ENCODE results near the gene POLD2.

Gene POLD2

DNA sequence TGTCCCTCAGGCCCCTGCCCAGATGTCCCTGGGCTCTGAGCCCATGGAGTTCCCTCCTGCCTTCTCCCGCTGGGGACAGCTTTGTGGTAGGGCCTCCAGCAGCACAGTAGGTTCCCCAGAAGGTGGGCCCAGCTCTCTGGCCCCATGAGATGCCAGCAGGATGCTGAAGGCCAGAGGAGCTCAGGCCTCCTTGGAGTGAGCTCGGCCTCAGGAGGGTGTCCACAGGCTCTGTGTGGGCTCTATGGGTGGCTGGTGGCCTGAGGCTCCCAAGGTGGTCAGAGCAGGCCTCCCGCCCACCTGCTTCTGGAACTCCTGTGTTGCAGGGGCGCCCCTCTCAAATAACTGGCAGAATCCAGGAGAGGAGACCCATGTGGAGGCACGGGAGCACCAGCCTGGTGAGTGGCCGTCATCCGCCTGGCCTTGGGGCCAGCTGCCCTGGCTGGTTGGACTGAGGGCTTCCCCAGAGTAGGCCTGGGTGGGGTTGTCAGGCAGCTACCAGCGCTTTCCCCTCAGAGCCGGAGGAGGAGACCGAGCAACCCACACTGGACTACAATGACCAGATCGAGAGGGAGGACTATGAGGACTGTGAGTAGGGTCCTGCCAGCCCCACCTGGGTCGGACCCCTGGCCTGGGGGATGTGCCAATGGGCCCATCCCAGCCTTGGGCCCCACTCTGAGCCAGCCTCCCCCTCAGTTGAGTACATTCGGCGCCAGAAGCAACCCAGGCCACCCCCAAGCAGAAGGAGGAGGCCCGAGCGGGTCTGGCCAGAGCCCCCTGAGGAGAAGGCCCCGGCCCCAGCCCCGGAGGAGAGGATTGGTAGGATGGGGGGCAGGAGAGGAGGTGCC is 16.0 kb downstream of the POLD2 start:
- Histone ChIP-seq H3K9ac (no peak overlapping the region), H3K4me2 (no peak overlapping the region)

DNA sequence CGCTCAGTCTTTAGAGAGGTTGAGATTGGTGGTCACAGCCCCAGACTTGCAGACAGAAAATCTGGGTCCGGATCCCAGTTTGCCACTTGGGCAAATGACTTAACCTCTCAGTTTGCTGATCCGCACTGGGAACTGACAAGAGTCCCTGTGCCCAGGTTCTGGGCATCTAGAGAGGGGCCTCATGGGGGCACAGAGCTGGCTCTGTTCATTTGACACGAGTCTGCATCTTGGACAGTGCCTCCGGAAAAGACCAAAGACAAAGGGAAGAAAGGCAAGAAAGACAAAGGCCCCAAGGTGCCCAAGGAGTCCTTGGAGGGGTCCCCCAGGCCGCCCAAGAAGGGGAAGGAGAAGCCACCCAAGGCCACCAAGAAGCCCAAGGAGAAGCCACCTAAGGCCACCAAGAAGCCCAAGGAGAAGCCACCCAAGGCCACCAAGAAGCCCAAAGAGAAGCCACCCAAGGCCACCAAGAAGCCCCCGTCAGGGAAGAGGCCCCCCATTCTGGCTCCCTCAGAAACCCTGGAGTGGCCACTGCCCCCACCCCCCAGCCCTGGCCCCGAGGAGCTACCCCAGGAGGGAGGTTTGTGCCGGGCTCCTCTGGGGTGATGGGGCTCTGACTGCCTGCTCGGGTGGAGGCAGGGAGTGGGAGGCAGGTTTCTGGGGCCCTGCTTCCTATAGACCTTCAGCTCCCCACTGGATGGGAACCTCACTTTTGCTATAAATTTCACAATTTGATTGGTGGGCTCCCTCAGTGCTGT is 16.9 kb downstream of the POLD2 start:
- H3K27ac ChIP-seq = no peak overlapping the region
- no peak overlapping the region for H3K4me2 ChIP-seq
- H3K27me3 ChIP-seq (ENCODE audit: insufficient read depth, low read depth) = peaks cover 8% of the 10 kb centered on the region; the same call in 1 of the 2 replicates
- no peaks in the 10 kb centered on the region for H3K4me1 ChIP-seq (ENCODE audit: low read depth, poor library complexity, severe bottlenecking)
- H3K79me2 ChIP-seq (ENCODE audit: insufficient read depth, low read depth) = no peaks in the 10 kb centered on the region
- TF ChIP-seq, protein P1, sequence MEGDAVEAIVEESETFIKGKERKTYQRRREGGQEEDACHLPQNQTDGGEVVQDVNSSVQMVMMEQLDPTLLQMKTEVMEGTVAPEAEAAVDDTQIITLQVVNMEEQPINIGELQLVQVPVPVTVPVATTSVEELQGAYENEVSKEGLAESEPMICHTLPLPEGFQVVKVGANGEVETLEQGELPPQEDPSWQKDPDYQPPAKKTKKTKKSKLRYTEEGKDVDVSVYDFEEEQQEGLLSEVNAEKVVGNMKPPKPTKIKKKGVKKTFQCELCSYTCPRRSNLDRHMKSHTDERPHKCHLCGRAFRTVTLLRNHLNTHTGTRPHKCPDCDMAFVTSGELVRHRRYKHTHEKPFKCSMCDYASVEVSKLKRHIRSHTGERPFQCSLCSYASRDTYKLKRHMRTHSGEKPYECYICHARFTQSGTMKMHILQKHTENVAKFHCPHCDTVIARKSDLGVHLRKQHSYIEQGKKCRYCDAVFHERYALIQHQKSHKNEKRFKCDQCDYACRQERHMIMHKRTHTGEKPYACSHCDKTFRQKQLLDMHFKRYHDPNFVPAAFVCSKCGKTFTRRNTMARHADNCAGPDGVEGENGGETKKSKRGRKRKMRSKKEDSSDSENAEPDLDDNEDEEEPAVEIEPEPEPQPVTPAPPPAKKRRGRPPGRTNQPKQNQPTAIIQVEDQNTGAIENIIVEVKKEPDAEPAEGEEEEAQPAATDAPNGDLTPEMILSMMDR (conservative IDR thresholded peaks at IDR 0.05; ENCODE audit: low read depth, low read length) = no peak
- H3K4me3 ChIP-seq (IDR thresholded peaks at IDR 0.05; ENCODE audit: insufficient read depth, low read depth, low read length) = no peak overlapping the region
- H4K20me1 ChIP-seq (ENCODE audit: insufficient read depth) = no peaks in the 10 kb centered on the region
- H3K36me3 ChIP-seq (ENCODE audit: insufficient read depth) = no peaks in the 10 kb centered on the region
- H3K9ac ChIP-seq = no peak overlapping the region
- H2AFZ ChIP-seq (ENCODE audit: low read depth) = no peak overlapping the region

More for the DNA sequence above, 16.0 kb downstream of the POLD2 start:
- Histone ChIP-seq H3K79me2 (ENCODE audit: insufficient read depth, low read depth) (no peaks in the 10 kb centered on the region), H3K4me3 (IDR thresholded peaks at IDR 0.05; ENCODE audit: insufficient read depth, low read depth, low read length) (no peak overlapping the region), H3K27ac (no peak overlapping the region), H3K4me1 (ENCODE audit: low read depth, poor library complexity, severe bottlenecking) (no peaks in the 10 kb centered on the region), H3K27me3 (ENCODE audit: insufficient read depth, low read depth) (peaks cover 8% of the 10 kb centered on the region; the same call in 1 of the 2 replicates), H2AFZ (ENCODE audit: low read depth) (no peak overlapping the region), H3K36me3 (ENCODE audit: insufficient read depth) (no peaks in the 10 kb centered on the region), H4K20me1 (ENCODE audit: insufficient read depth) (no peaks in the 10 kb centered on the region)
- TF ChIP-seq, protein P1 (conservative IDR thresholded peaks at IDR 0.05; ENCODE audit: low read depth, low read length) = no peak

DNA sequence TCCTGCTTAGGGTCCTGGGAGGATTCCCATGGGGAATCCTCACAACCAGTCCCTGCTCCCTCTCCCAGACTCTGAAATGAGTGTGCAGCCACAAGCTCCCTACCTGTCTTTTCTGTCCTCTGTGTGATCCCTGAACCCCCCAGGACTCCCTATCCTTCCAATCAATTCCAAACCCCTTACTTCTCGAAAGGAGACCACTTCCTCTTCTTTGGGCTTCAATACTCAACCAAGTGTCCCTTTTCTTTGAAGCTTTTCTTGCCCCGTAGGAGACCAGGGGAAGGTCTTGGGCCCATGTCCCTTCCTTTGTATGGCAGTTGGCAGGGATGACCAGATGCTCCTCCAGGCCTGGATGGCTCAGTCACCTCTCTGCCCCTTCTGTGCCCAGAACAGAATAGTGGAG is 17.5 kb downstream of the POLD2 start:
- Histone ChIP-seq H3K4me2 (no peak overlapping the region), H3K27ac (no peak overlapping the region), H3K27me3 (ENCODE audit: insufficient read depth, low read depth) (peaks cover 8% of the 10 kb centered on the region; the same call in 1 of the 2 replicates), H2AFZ (ENCODE audit: low read depth) (no peak overlapping the region), H3K79me2 (ENCODE audit: insufficient read depth, low read depth) (no peaks in the 10 kb centered on the region), H4K20me1 (ENCODE audit: insufficient read depth) (no peaks in the 10 kb centered on the region), H3K36me3 (ENCODE audit: insufficient read depth) (no peaks in the 10 kb centered on the region), H3K4me3 (IDR thresholded peaks at IDR 0.05; ENCODE audit: insufficient read depth, low read depth, low read length) (no peak overlapping the region), H3K4me1 (ENCODE audit: low read depth, poor library complexity, severe bottlenecking) (no peaks in the 10 kb centered on the region), H3K9ac (no peak overlapping the region)
- TF ChIP-seq, protein P1 (conservative IDR thresholded peaks at IDR 0.05; ENCODE audit: low read depth, low read length) = no peak

DNA sequence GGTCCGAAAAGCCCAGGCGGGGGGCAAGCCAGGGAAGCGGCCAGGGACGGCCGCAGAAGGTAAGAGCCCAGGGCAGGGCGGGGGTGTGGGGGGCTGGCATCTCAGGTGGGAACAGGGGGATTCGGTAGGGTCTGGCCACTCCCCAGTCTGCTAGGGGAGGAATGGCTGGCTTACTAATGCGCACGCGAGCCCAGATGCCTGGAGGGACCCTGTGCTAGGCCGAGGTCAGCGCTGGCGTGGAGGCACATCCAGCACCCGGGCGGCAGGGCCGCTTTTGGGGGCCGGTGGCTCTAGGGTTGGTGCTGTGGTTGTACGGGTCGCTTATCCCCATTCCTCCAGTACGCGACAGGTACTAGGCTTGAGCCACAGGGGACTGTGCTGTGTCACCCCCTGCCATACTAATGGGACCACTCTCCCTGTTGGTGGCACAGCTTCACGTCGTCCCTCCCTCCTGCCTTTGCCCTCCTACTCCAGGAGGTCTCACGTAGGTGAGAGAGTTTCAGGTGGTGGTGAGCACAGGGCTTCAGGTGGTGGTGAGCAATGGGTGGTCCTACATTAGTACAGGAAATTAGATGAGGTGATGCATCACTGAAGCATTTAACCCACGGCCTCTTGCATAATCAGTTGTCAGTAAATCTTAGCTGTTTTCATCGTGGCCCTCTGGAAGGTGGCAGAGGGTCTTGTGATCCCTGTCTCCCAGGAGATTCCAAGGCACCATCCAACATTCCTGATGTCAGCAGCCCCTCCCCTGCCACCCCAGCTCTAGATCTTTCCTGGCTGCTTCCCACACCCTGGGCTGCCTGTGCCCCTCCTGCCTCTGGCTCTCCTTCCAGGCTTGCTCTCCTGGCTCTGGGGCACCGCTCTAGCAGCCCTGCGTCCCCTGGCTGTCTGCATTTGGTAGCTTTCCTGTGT is 18.2 kb downstream of the POLD2 start:
- H3K4me1 ChIP-seq (ENCODE audit: low read depth, poor library complexity, severe bottlenecking) = no peaks in the 10 kb centered on the region

More for the DNA sequence above, 18.2 kb downstream of the POLD2 start:
- Histone ChIP-seq H3K27me3 (ENCODE audit: insufficient read depth, low read depth) (peaks cover 8% of the 10 kb centered on the region; the same call in 1 of the 2 replicates), H3K4me2 (no peak overlapping the region), H2AFZ (ENCODE audit: low read depth) (no peak overlapping the region), H3K27ac (no peak overlapping the region), H3K79me2 (ENCODE audit: insufficient read depth, low read depth) (no peaks in the 10 kb centered on the region), H3K36me3 (ENCODE audit: insufficient read depth) (no peaks in the 10 kb centered on the region), H3K9ac (no peak overlapping the region), H4K20me1 (ENCODE audit: insufficient read depth) (no peaks in the 10 kb centered on the region), H3K4me3 (IDR thresholded peaks at IDR 0.05; ENCODE audit: insufficient read depth, low read depth, low read length) (no peak overlapping the region)
- TF ChIP-seq, protein P1 (conservative IDR thresholded peaks at IDR 0.05; ENCODE audit: low read depth, low read length) = no peak

Data from KMS-11 (cell line).